ENCODE results near the gene VLDLR. TPM values are rescaled to one million over a fixed set of nuclear protein-coding genes. Genes with fewer than 3 reads are reported as not detected.

VLDLR gene
- total and polyA plus RNA-seq, 2 donors (not counting 1 experiment from before 2014, with no cell fraction given): 11.9 to 26.3 TPM

DNA sequence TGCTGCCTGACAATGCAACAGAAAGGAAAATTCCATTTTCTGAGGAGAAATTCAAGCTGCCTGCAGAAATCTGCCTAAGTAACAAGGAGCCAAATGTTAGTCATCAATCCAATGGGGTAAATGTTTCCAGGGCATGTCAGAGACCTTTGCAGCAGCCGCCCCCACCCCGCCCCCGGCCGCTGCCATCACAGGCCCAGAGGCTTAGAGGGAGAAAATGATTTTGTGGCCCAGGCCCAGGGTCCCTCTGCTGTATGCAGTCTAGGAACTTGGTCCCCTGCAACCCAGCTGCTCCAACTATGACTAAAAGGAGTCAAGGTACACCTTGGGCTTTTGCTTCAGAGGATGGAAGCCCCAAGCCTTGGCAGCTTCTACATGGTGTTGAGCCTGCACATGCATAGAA lies 45.0 kb downstream of the VLDLR start:
- DNase-seq (ENCODE audit: low read depth in 2 of 2): no peak
- H3K36me3 ChIP-seq (ENCODE audit: control insufficient read depth, insufficient read depth, low read length): no peaks in the 10 kb centered on the region
- H3K27ac ChIP-seq (ENCODE audit: insufficient read depth, low read length): no peak overlapping the region
- TF ChIP-seq, protein P1, sequence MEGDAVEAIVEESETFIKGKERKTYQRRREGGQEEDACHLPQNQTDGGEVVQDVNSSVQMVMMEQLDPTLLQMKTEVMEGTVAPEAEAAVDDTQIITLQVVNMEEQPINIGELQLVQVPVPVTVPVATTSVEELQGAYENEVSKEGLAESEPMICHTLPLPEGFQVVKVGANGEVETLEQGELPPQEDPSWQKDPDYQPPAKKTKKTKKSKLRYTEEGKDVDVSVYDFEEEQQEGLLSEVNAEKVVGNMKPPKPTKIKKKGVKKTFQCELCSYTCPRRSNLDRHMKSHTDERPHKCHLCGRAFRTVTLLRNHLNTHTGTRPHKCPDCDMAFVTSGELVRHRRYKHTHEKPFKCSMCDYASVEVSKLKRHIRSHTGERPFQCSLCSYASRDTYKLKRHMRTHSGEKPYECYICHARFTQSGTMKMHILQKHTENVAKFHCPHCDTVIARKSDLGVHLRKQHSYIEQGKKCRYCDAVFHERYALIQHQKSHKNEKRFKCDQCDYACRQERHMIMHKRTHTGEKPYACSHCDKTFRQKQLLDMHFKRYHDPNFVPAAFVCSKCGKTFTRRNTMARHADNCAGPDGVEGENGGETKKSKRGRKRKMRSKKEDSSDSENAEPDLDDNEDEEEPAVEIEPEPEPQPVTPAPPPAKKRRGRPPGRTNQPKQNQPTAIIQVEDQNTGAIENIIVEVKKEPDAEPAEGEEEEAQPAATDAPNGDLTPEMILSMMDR (conservative IDR thresholded peaks at IDR 0.05 in 1 of 2, IDR thresholded peaks at IDR 0.05 in 1 of 2; ENCODE audit: low read depth in 1 of 2, low read length in 2 of 2): no peak
- TF ChIP-seq EZH2 (IDR thresholded peaks at IDR 0.05; ENCODE audit: low read length, missing control alignments): no peak
- no peaks in the 10 kb centered on the region for H3K27me3 ChIP-seq (ENCODE audit: control insufficient read depth, insufficient read depth, low read length)
- H3K4me3 ChIP-seq (replicated peaks in 1 of 4; ENCODE audit: control extremely low read depth in 1 of 4, insufficient read depth in 1 of 4, low read depth in 3 of 4, low read length in 4 of 4): no peak overlapping the region
- H3K79me2 ChIP-seq (ENCODE audit: control insufficient read depth, insufficient read depth, low read length): no peaks in the 10 kb centered on the region
- H2AFZ ChIP-seq (ENCODE audit: low read length): no peak overlapping the region
- no peak overlapping the region for H3K9ac ChIP-seq (ENCODE audit: insufficient read depth, low read length)
- H3K4me2 ChIP-seq (ENCODE audit: extremely low read depth, insufficient read depth, low read length): no peak overlapping the region
- H3K4me1 ChIP-seq (ENCODE audit: control insufficient read depth, extremely low read depth, insufficient read depth, low read length): no peaks in the 10 kb centered on the region
- H4K20me1 ChIP-seq (ENCODE audit: control insufficient read depth, extremely low read depth, insufficient read depth, low read length): no peaks in the 10 kb centered on the region
- no peaks in the 10 kb centered on the region for H3K9me3 ChIP-seq (ENCODE audit: control insufficient read depth, insufficient read depth, low read depth, low read length)

DNA sequence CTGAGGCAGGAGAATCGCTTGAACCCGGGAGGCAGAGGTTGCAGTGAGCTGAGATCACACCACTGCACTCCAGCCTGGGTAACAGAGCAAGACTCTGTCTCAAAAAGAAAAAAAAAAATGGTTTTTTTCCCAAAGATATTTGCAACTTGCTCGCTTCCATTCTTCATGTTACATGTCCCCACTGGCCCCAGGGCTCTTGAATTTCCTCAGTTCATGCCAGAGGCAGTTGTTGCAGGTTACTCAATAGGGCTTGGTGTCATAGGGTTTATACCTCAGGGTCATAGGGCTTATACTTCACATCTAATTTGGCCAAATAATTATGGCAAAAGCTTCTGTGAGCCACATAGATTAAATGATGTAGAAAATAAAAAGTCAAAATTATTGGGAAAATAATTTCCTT lies 51.6 kb downstream of the VLDLR start:
- Histone ChIP-seq H3K4me3 (replicated peaks in 1 of 4; ENCODE audit: control extremely low read depth in 1 of 4, insufficient read depth in 1 of 4, low read depth in 3 of 4, low read length in 4 of 4) (no peak overlapping the region), H3K36me3 (ENCODE audit: control insufficient read depth, insufficient read depth, low read length) (no peaks in the 10 kb centered on the region), H3K4me2 (ENCODE audit: extremely low read depth, insufficient read depth, low read length) (no peak overlapping the region), H3K27me3 (ENCODE audit: control insufficient read depth, insufficient read depth, low read length) (no peaks in the 10 kb centered on the region), H3K4me1 (ENCODE audit: control insufficient read depth, extremely low read depth, insufficient read depth, low read length) (no peaks in the 10 kb centered on the region), H4K20me1 (ENCODE audit: control insufficient read depth, extremely low read depth, insufficient read depth, low read length) (no peaks in the 10 kb centered on the region), H3K9me3 (ENCODE audit: control insufficient read depth, insufficient read depth, low read depth, low read length) (no peaks in the 10 kb centered on the region), H3K9ac (ENCODE audit: insufficient read depth, low read length) (no peak overlapping the region), H3K27ac (ENCODE audit: insufficient read depth, low read length) (no peak overlapping the region), H2AFZ (ENCODE audit: low read length) (no peak overlapping the region), H3K79me2 (ENCODE audit: control insufficient read depth, insufficient read depth, low read length) (no peaks in the 10 kb centered on the region)
- DNase-seq (ENCODE audit: low read depth in 2 of 2): no peak
- TF ChIP-seq, protein P1 (conservative IDR thresholded peaks at IDR 0.05 in 1 of 2, IDR thresholded peaks at IDR 0.05 in 1 of 2; ENCODE audit: low read depth in 1 of 2, low read length in 2 of 2): no peak
- TF ChIP-seq EZH2 (IDR thresholded peaks at IDR 0.05; ENCODE audit: low read length, missing control alignments): no peak

DNA sequence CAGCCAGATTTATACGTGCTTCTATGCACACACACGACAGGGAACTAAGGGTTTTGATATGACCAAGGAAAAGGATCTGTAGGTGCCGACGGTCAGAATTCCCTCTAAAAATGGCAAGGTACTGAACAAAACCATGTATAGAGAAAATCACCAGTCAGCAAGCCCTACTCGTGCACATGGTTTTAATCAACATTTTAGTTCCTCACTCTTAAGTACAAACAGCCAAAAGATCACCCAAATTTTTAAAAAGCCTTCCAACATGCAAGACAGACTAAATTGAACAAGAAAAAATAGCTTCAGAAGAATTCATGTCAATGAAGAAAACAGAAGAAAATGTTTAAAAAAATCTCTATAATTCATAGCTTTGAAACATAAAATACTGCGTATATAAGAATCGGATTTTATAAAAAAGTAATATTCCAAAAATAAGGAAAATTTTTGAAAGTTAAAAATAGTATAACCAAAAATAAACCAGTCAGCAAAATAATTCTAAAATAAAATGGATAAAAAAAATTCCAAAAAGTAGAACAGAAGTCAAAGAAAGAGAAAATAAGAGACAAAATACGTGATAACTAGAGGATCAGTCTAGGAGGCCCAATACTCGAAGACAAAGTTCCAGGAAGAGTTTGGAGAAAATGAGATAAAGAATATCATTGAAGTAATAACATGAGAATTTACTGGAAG lies 52.7 kb downstream of the VLDLR start:
- H3K36me3 ChIP-seq (ENCODE audit: control insufficient read depth, insufficient read depth, low read length): no peaks in the 10 kb centered on the region
- no peak for TF ChIP-seq EZH2 (IDR thresholded peaks at IDR 0.05; ENCODE audit: low read length, missing control alignments)
- TF ChIP-seq, protein P1 (conservative IDR thresholded peaks at IDR 0.05 in 1 of 2, IDR thresholded peaks at IDR 0.05 in 1 of 2; ENCODE audit: low read depth in 1 of 2, low read length in 2 of 2): no peak
- H3K27ac ChIP-seq (ENCODE audit: insufficient read depth, low read length): no peak overlapping the region
- no peak overlapping the region for H3K4me2 ChIP-seq (ENCODE audit: extremely low read depth, insufficient read depth, low read length)
- no peaks in the 10 kb centered on the region for H4K20me1 ChIP-seq (ENCODE audit: control insufficient read depth, extremely low read depth, insufficient read depth, low read length)
- H3K9ac ChIP-seq (ENCODE audit: insufficient read depth, low read length): no peak overlapping the region
- H3K9me3 ChIP-seq (ENCODE audit: control insufficient read depth, insufficient read depth, low read depth, low read length): no peaks in the 10 kb centered on the region
- H2AFZ ChIP-seq (ENCODE audit: low read length): no peak overlapping the region
- H3K79me2 ChIP-seq (ENCODE audit: control insufficient read depth, insufficient read depth, low read length): no peaks in the 10 kb centered on the region
- H3K4me3 ChIP-seq (replicated peaks in 1 of 4; ENCODE audit: control extremely low read depth in 1 of 4, insufficient read depth in 1 of 4, low read depth in 3 of 4, low read length in 4 of 4): no peak overlapping the region
- H3K4me1 ChIP-seq (ENCODE audit: control insufficient read depth, extremely low read depth, insufficient read depth, low read length): no peaks in the 10 kb centered on the region
- DNase-seq (ENCODE audit: low read depth in 2 of 2): no peak
- H3K27me3 ChIP-seq (ENCODE audit: control insufficient read depth, insufficient read depth, low read length): no peaks in the 10 kb centered on the region

Measured in fibroblast of lung (primary cell).